OCI-M2 (cell line): ENCODE measurements around the gene SIK3.

Experiments
- DNase-seq: peaks from one replicate; lab custom pipeline; 2025; ENCODE audit not compliant: unreplicated experiment; lab: John Stamatoyannopoulos, UW

Gene SIK3

DNA sequence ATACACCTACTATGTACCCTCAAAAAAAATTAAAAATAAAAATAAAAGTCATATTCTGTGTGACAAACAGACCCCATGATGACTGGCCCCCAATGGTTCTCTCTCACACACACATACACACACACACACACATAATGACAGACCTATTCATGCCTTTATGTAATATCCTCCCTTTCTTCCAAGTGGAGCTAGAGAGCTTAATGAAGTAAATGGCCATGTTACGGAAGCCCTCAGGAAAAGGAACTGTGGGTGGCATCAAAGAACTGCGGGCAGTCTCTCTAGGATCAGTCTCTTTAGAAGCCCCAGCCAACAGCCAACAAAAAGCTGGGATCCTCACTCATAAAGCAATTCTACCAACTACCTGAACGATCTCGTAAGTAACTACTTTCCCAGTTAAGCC lies 125.5 kb downstream of the SIK3 start:
- no peak for DNase-seq

DNA sequence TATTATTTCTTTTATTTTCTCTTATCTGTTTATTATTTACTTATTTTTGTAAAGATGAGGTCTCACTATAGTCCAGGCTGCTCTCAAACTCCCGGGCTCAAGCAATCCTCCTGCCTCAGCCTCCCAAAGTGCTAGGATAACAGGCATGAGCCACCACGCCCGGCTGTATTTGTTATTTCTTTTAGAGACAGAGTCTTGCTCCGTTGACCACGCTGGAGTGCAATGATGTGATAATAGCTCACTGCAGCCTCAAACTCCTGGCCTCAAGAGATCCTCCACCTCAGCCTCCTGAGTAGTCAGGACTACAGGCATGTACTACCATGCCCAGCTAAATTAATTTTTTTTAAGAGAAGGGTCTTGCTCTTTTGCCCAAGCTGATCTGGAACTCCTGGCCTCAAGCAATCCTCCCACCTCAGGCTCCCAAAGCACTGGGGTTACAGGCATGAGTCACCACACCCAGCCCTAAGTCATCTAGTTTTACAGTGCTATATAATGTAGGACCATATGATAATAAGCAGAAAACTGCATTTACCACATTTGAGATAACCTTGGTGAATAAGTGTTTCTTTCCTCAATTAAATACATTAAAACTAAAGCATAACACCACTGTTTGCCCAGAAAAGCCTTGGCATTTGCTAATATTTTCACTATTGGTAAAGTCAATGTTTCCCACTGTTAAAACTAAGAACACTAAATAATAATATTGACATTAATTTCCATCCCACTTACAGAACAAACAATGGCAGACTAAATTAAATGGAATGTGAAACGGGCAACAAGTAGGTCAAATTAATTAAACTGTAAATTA lies 127.5 kb downstream of the SIK3 start:
- DNase-seq: no peak

DNA sequence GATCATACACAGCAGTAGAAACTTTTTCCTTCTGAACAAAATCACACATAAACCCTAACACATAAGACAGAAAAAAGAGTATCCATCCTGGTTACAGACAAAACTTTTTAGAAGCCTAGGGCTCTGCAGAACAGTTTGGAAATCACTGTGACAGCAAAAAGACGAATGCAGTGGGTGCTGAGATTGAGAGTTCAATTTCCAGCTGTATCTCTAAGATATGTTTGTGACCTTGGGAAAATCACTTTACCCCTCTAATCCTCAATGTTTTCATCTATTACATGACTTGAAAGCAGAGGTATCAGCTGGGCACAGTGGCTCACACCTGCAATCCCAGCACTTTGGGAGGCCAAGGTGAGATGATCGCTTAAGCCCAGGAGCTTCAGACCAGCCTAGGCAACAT lies 128.5 kb downstream of the SIK3 start:
- no peak for DNase-seq

DNA sequence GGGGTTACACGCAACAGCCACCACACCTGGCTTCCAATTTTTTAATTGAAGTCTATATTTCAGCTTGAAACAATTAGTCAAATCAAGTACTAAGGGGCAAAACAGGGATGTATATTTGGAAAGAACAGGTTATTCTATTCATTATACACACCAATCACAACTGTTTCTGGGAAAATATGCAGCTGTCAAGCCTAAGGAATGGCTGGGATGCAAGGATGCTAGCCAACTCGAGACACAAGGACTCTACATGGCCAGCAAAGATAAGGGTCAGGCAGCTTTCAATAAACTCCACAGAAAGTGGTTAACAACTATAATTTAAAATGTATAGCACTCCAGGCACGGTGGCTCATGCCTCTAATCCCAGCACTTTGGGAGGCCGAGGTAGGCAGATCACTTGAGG lies 134.0 kb downstream of the SIK3 start:
- no peak for DNase-seq

DNA sequence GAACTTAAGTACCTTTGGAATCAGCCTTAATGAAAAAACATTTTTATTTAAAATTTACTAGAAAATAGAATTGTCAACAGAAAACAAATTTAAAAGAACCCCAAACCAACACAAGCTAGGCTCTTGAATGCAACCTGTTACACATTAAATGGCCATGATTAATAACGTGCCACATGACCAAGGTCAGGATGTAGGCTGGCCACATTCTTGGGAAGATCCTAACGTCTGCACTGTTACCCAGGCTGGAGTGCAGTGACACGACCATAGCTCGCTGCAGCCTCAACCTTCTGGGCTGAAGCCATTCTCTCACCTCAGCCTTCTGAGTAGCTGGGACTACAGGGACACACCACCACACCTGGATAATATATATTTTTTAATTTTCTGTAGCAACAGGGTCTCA lies 134.4 kb downstream of the SIK3 start:
- no peak for DNase-seq

DNA sequence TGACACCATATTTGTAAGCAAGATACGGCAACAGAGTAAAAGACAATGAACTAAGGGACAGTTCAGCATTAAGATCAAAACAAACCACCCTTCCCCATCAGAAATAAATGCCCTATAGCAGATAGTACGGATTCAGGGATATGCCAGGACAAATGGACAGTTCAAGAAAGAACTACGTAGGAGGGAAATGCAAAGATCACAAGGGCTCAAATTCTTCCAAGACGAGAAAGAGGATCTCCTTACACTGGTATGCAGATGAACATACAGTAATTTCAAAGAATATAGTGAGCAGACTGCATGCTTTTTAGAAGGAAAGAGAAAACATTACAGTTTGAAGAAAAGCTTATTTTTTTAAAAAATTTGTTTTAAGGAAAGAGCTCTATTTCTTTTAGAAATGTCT lies 136.1 kb downstream of the SIK3 start:
- no peak for DNase-seq

DNA sequence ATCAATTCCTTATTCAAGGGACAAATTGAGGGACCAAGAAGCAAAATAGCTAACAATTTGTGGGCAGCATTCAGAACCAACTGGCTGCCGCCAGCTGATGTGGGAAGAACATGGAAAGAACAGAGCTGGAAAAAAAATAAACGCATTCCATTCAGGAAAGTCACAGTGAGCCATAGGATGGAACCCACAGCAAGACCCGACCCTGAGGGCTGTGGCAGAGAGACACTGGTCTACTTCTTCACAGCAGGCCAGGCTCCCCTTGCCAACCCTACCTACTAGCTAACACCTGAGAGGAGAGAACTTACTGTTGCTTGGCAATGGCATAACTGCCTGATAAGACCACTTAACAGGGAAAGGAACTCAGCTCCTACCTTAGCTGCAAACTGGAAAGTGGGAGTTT lies 137.3 kb downstream of the SIK3 start:
- no peak for DNase-seq

DNA sequence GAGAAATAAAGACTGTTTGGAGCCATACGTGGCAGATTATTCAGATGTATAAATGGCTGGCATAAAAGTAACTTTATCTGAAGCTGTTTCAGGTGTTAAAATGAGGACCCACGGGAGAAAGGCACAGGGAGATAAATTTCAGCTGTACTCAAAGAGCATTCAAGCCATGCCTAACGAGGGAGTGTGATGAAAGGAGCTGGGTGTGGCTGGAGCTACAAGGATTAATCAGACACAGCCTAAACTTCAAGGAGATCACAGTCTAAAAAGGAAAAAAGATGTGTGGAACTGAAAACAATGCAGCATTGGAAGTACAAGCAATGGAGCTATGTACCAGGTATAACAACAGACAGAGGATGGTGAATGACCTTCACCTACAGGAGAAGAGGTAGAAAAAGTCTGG lies 140.0 kb downstream of the SIK3 start:
- DNase-seq: no peak

DNA sequence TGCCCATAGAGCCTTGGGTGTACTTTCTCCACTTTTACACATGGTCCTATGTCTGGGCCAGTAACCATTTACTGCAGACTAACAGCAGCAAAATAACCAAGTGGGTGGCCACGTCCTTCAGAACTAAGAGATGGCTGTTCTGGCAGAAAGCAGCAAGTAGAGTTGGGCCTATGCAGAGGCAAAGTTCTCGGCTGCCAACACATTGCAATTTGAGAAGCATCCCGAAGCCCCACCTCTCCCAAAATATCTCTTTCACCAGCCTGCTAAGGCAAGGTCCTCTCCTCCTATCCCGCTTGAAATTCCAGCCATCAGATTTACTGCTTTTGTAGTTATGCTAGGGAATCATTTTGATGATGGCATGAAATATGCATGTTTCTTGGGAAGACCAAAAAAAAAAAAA lies 142.3 kb downstream of the SIK3 start:
- DNase-seq: no peak

DNA sequence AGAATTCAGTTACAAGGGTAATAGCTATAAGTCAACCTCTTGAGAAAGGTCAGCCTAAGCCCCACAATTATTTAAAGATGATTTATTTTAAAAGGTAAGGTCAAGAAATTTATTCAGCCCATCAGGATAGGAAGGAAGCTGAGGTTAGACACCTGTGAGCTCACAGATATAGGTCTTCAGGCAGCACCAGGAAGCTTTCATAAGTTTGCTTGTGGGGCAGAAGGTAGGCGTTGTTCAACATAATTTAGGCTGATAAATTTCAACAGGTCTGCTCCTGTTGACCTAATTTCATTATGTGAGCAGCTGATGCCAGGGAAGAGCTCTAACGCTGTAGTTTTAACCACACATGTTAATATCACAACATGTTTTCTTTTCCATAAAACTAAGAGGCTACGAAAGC lies 142.7 kb downstream of the SIK3 start:
- DNase-seq: no peak

DNA sequence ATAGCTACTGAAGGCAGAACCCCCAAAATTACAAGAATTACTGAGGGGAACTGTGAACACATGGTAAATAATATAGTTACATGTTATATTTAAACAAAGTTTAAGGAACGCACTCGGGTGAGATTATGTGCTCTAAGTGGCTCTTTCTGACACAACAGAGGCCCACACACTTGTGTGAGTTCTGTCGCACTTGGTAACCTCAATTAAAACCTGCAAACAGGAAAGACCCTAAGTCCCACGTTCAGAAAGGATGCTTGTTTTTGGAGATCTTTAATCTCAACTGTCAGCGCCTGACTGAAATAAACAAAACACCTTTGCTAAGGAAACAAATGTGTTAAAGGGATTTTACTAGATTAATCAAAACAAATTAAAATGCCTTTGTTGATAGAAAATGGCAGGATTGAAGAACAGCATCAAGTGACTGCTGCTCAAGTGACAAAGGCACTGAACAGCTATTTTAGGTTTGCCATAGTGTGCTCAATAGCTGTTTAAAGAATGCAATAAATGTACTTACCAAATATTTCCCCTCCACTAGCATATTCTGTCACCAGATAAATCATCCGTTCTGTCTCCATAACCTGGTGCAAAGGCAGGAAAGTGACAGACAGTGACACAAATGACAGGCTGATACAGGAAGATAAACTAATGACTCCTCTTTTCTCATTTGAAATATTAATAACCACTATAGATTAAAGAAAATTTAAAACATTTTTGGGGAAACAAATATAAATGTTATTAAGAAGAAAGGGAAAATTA lies 144.5 kb downstream of the SIK3 start:
- DNase-seq: no peak

DNA sequence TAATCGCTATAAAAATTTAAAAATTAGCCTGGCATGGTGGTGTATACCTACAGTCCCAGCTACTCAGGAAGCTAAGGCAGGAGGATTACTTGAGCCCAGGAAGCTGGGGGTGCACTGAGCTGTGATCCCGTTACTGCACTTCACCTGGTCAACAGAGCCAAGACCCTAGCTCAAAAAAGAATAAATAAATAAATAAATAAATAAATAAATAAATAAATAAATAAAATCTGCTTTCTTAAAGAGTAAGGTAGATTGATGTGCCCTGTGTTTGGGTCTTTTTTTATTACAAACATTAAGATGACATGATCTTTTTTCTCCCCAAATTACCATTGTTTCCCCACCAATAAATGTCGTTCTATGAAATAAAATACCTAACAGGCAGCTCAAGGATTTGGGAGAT lies 146.5 kb downstream of the SIK3 start:
- no peak for DNase-seq

DNA sequence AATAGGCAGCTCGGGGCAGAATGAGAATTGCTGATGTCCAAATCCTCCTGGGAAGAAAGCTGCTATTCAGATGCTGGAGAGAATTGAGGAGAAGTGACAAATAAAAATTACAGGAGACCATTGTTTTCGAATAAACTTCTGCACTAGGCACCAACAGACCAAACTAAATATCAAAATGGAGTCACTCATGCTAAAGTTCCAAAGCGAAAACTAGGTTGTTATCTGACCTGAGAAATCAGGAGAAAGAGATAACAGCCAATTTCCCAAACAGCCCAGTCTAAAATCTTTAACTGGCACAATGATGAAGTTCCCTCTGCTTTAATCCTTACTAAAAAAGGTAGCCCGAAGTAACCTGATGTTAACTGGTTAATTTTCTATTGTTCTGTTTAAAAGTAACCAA lies 148.0 kb downstream of the SIK3 start:
- DNase-seq: no peak

DNA sequence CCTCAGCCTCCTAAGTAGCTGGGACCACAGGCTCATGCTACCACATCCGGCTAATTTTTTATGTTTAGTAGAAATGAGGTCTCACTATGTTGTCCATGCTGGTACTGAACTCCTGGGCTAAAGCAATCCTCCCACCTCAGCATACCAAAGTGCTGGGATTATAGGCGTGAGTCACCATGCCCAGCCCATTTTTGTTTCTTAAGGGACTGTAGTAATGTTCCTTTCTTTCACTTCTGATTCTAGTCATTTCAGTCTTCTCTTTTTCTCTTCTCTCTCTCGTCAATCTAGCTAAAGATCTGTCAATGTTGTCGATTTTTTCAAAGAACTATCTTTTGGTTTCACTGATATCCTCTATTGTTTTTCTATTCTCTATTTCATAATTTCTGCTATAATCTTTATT lies 149.8 kb downstream of the SIK3 start:
- DNase-seq: no peak

DNA sequence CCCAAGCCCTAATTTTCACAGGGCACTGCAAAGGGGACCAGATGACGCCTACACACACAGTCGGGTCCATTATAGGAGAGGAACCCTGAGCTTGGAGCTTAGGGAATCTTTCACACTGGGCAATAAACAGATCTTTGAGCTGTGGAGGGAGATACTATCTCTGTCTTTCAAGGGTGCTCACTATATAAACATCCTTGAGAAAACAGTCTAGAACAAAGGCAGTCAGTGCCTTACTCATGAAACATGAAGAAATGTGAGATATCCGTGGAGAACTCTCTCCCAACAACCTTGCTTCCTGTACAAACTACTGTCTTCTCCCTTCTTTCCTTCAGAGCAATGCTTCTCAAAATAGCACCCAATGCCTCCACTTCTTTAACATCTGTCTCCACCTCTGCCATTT lies 151.8 kb downstream of the SIK3 start:
- DNase-seq: no peak

DNA sequence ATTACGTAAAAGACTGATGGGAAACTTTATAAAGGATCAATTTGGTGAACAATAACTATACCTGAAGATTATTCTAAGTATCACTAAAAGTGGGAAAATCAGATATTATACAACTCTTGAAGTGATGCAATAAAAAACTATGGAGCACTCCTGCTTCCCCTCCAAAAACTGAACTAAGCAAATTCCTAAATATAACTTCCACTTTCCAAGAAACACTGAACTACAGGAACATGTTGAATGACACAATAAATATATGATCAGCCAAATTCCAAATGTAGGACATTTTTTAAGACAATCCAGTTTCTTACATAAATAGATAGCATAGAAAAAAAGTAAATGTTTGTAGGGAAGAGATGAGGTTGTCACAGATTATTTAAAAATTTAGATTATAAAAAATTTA lies 158.7 kb downstream of the SIK3 start:
- DNase-seq: no peak

DNA sequence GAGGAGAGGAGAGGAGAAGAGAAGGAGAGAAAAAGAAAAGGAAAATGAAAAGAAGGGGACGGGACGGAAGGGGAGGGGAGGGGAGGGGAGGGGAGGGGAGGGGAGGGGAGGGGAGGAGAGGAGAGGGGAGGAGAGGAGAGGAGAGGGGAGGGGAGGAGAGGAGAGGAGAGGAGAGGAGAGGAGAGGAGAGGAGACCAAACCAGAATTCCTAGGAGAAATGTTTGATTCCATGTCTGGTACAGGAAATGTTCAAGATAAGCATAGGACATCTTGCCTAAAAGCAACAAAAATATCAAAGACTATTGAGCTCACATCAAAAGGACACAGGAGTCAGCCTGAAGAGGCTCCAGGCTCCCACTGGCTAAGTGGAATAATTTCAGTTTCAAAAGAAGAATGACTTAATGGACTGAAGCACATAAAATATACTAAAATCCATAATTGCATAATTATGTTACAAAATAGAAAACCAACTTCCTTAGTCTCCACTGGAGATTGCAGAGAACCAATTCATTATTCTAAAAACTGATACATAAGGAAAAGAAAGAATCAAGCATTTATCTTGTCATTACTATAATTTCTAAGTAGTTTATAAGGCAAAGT lies 159.7 kb downstream of the SIK3 start:
- DNase-seq: no peak

DNA sequence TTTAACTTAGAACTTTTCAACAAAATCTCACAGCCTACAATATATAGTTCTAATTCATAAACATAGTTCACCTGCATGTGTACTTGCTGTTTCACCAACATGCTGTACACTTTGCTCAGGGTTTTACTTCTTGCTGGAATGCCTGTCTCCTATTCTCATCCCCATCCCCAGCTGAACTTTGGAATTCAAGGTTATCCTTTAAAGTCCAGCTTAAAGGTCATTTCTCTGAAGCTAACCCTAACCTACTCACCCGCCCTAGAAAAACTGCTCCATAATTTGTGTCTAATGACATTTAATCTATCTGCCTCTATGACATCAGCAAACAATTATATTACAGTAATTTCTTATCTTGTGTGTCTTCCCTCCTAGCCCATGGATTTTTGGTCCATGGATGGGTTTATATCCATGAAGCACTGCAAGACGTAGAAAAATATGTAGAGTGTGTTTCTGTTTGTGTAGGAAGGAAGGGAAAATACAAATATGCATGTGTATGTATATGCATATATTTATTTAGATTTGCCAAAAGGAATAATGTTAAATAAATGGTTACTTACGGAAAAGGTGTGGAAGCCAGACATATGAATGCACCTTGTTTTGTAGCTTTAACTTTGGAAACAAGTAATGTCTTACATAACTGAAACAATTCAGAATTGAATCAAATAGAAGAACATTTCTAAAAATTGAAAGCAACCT lies 161.3 kb downstream of the SIK3 start:
- DNase-seq: no peak

DNA sequence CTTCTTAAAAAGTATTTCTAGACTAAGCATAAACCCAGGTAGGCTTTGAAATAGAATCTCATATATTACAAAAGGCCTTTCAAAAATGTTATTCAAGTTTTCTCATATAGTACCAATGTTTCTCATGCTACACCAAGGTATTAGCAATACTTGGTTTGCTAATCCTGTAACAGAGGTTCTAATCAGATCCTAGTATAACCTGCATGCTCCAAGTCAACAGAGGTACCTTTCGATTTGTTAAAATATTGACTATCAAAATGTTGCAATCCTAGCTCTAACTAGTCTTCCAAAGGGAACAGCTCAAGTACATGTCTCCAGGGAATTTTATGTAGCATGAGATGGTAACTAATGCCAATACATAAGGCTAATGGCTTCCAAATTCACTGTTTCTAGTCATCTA lies 162.7 kb downstream of the SIK3 start:
- no peak for DNase-seq

DNA sequence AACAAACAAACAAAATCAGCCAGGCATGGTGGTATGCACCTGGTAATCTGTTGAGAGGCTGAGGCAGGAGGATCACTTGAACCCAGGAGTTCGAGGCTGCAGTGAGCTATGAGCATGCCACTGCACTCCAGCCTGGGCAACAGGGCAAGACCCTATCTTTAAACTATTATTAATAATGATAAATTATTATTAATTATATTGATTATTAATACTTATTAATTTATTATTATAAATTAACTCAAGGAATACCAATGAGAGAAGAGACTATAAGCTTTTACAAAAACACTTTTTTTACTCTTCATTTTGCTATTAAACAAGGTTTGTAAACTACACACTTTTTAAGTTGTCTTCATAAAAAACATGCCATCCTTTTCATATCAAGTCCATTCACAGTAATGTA lies 163.1 kb downstream of the SIK3 start:
- no peak for DNase-seq

DNA sequence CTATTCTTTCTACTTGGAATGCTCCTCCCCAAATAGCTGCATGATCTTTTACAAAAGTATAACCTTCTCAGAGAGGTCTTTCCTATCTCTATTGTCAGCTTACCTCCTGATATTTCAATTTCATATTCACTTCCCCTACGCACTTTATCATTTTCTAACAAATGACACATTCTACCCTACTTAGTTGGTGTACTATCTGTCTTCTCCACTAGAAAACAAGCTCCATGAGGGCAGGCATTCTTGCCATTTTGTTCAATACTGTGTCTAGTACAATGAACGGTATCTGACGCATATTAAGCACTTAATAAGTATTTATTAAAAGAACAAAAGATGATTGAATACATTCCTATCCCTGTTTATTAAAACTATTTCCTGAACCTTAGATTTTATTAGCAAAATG lies 164.3 kb downstream of the SIK3 start:
- DNase-seq: no peak

DNA sequence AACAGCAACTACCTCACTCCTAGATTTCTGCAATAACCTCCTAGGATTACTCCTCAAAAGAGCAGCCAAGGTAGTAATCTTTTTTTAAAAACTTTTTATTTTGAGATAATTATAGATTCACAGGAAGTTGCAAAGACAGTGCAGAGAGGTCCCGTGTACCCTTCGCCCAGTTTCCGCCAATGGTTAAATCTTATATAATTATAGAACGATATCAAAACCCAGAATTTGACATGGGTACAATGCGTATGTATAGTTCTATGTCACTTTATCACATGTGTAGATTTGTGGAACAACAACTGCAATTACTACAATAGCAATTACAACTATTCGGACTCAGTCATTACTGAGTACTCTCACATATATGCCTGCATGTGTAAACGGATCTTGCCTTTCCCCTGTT lies 166.0 kb downstream of the SIK3 start:
- no peak for DNase-seq
